ENCODE measurements around the gene MCEE.
A peak's percentile ranks its signal among the peaks of the same experiment; 100 is the strongest.
"Not testable (repeated sequence)": the region's sequence is repeated elsewhere in the genome, so short reads cannot be mapped to it uniquely, and the experiment has no call there.

The MCEE gene

DNA sequence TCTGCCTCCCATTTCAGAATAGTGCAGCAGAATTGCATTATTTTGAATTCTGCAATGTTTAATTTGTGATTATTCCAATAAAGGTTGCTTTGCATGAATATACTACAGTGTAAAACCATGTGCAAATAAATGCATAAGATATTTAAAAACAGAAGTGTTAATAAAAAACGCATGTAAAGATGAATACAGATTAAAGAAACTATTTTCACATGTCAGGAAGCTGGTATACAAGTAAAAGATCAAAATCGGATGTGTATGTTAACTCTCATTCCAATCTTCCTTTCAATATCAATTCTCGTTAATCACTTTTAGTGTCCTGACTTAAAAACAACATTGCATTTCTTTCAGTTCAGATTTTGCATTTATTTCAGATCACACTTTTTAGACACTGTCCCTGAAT lies 3.1 kb downstream of the MCEE start:
- no peak for DNase-seq (ENCODE audit: low read depth in 2 of 2)

DNA sequence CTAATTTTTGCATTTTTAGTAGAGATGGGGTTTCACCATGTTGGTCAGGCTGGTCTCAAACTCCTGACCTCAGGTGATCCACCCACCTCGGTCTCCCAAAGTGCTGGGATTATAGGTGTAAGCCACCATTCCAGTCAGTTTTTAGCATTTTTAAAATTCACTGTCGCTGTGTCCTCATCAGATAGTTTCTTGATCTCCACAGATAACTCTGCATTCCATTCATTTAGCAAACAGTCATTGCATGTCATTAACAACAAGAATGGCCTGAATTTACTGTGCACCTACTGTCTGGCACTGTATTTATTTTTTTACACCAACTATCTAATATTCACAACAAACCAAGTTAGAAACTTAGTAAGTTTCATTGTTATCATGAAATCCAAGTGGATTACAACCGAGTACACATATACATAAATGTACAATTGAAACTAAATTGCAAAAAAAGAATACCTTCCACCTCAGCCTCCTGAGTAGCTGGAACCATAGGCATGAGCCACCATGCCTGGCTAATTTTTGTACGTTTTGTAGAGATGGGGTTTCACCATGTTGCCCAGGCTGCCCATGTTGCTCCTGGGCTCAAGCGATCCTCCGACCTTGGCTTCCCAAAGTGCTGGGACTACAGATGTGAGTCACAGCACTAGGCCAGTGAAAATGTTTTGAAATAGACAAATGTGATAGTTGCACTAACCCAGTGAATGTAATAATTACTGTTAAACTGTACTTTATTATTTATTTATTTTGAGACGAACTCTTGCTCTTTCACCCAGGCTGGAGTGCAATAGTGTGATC lies 4.3 kb downstream of the MCEE start:
- DNase-seq (ENCODE audit: low read depth in 2 of 2) = no peak

DNA sequence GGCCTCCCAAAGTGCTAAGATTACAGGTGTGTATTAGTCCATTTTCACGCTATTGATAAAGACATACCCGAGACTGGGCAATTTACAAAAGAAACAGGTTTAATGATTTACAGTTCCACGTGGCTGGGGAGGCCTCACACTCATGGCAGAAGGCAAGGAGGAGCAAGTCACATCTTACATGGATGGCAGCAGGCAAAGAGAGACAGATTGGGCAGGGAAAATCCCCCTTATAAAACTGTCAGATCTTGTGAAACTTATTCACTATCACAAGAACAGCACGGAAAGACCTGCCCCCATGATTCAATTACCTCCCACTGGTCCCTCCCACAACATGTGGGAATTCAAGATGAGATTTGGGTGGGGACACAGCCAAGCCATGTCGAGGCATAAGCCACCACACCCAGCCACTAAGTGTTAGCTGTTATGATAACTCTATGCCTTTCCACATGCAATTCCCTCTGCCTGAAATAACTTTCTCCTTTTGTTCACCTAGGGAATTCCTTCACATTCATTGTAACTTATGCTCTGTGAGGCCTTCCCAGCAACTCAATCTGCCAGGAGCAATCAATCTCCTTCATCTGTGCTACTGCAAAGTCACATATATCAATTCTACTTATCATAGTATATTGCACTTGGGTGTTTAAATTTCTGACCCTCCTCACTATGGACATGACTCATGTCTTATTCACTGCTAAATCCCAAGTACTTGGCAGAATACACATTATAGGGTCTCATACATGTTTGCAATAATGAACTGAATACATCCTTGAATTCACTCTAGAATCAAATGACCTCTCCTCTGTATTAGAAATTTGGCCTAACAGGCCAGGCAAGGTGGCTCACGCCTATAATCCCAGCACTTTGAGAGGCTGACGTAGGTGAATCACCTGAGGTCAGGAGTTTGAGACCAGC lies 7.4 kb downstream of the MCEE start:
- DNase-seq (ENCODE audit: low read depth in 2 of 2) = no peak

DNA sequence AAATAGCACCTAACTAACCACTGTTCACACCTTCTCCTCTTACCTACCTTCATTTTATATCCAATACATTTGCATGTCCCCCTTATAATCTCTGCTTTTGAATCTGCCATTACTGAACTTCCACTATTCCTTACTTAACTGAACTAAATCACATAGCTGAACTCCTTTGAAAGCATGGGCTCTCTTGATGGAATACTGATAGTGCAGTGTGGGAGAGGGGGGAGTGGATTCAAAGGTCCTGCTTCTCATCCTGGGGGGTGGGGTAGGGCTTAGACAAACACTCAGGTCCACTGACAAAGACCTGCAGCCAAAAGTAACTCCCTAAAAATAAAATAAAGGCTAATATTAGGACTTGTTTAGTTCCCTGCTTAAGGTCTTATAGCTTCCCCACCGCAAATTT lies 8.6 kb downstream of the MCEE start:
- DNase-seq (ENCODE audit: low read depth in 2 of 2) = no peak

DNA sequence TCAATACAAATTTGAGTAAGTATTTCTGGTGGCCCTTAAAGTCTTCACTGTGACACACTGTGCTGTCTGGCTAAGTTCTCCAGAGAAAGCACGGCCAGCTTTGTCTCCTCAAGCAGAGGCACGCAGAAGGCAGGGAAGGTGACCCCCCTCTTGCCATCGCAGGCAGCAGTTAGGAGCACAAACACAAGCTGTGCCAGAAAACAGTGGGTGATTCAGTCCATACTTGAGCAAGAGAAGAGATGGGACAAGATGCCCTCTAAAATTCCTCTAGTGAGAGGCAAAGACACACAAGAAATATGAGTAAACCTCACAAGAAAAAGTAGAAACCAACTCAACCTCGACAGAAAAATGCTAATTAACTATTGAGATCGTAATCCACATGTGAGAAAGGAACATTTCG lies 9.8 kb downstream of the MCEE start:
- DNase-seq (ENCODE audit: low read depth in 2 of 2) = no peak

DNA sequence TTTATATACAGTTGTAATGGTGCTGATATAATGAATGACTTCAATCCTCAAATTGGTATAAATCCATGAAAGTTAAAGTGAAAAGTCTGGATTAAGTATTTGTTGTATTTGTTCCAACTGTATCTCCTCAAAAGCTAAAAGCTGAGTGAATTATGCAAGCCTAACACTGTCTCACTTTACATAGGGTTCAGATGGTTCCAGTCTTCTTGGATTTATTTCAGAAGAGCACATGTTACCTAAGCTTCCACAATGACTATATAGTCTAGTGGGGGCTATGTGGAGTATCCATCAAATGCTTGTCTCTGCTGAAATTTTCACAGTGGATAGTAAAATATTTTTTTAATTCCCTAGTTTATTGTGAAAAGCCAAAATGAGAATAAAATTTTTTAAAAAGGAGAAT lies 13.0 kb downstream of the MCEE start:
- no peak for DNase-seq (ENCODE audit: low read depth in 2 of 2)

DNA sequence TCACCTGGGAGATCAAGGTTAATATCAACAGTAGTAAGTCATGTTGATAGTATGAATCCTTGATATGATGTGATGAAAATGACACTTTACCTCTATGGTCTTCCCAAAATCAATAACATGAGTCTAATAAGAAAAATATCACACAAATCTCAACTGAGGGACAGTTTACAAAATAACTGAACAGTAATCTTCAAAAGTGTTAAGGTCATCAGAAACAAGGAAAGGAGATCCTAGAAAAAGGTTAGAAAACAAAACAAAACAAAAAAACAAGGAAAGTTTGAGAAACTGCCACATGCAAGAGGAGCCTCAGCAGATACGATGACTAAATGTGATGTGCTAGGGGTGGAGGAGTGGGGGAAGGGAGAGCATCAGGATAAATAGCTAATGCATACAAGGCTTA lies 16.2 kb downstream of the MCEE start:
- no peak for DNase-seq (ENCODE audit: low read depth in 2 of 2)

DNA sequence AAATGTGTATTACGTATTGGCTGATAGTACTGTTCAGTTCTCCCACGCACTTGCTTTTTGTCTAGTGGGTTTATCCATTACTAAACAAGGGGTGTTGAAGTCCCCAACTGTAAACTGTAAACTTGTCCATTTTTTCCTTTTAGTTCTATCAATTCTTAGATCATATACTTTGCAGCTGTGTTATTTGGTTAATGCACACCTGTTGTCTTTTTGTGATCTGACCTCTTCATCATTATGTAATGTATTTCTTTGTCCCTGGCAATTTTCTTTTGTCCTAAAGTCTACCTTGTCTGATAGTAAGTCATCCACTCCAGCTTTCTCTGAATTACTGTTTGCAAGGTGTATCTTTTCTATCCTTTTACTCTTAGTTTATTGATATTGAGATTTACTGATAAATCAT lies 21.9 kb downstream of the MCEE start:
- DNase-seq (ENCODE audit: low read depth in 2 of 2) = no peak

DNA sequence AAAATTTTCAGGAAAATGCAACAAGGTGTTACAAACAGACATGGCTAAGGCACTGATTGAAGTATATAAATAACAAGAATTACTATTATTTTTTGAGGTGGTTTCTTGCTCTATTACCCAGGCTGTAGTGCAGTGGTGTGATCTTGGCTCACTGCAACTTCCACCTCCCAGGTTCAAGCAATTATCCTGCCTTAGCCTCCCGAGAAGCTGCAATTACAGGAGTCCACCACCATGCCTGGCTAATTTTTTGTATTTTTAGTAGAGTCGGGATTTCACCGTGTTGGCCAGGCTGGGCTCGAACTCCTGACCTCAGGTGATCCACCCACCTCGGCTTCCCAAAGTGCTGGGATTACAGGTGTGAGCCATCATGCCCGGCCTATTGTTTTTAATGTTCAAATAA lies 23.6 kb downstream of the MCEE start:
- DNase-seq (ENCODE audit: low read depth in 2 of 2) = not testable (repeated sequence)

DNA sequence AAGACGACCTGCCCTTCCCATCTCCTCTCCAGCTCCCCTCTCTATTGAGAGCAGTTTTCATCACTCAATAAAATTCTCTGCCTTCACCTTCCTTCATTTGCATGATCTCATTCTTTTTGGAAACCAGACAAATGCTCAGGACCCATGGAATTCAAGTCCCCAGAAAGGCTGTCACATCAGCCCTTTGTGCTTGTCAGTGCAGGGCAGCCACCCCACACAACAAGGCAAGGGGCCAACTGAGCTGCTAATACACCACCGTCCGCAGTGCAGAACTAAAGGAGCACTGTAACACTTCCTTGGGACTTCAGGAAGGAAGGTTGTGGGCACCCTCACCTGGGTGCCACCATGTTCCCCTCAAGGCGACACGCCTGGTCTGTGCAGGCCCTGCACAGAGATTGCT lies 26.2 kb downstream of the MCEE start:
- DNase-seq (ENCODE audit: low read depth in 2 of 2) = no peak

DNA sequence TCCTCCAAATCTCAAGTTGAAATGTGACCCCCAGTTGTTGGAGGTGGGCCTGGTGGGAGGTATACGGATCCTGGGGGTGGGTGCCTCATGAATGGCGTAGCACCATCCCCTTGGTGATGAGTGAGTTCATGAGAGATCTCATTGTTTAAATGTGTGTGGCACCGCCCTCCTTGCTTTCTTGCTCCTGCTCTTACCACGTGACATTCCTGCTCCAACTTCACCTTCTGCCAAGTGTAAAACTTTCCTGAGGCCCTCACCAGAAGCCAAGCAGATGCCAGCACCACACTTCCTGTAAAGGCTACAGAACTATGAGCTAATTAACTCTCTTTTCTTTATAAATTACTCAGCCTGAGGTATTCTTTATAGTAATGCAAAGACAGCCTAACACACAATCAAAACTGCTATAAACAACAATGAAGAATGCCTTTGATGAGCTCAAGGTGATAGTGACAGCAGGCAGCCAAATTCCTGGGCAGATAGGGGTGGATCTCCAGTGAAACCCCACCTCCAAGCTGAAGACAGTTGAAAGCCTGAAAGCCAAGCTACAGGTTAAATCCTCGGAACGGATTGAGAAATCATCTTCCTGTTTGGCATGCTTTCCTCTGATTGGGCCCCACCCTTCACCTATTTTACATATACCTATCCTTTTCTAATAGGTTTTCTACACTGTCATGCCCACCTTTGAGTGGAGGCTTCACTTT lies 26.9 kb downstream of the MCEE start:
- no peak for DNase-seq (ENCODE audit: low read depth in 2 of 2)

DNA sequence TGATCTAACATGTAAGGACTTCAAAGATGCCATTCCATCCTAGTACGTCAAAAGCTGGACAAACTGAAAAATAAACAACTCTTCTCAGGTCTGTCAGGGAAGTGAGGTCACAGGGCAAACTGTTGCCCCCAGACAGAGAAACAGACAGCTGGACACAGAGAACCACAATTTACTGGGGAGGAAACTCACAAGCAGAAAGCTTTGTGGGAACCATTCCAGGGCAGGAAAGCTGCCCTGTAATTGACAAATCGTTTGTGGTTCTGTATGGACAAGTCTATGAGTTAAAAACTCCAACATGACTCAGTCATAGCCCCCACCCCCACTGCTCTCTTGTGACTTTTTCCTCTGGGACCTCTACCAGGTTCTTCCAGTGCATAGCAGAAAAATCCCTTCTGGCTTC lies 28.4 kb downstream of the MCEE start:
- no peak for DNase-seq (ENCODE audit: low read depth in 2 of 2)

DNA sequence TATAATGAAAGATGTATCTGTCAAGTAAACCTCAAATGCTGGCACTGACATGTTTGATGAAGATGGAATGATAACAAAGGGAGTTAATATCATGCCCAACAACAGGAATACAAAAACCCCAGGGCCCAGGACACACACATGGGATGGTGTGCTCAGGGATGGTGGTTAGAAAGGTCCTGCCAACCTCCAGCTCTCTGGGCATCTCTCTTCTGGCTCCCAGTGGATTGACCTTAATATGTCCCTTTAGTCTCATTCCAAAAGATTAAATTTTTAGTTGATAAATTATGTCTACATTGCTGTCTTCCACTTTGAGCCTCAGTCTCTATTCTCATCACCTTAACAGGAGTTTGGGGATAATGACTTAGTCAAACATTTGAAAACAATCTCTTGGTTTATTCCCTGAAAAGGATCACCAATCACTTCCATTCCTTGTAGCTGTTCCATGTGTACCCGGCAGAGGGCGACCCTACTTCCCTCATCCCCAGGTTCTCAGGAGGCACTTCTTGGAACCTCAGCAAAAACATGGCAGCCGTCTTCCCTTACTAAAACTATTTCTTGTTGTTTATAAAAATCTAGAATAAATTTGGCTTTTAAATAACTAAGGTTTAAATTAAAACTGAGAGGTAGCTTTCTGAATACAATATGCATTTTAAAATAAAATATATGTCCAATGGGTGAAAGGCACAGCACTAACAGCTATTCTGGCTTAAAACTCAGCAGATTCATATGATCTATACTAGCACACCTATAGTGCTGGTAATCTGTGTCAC lies 29.6 kb downstream of the MCEE start:
- DNase-seq (ENCODE audit: low read depth in 2 of 2) = peak in 1 of 2 donors; percentile 38

DNA sequence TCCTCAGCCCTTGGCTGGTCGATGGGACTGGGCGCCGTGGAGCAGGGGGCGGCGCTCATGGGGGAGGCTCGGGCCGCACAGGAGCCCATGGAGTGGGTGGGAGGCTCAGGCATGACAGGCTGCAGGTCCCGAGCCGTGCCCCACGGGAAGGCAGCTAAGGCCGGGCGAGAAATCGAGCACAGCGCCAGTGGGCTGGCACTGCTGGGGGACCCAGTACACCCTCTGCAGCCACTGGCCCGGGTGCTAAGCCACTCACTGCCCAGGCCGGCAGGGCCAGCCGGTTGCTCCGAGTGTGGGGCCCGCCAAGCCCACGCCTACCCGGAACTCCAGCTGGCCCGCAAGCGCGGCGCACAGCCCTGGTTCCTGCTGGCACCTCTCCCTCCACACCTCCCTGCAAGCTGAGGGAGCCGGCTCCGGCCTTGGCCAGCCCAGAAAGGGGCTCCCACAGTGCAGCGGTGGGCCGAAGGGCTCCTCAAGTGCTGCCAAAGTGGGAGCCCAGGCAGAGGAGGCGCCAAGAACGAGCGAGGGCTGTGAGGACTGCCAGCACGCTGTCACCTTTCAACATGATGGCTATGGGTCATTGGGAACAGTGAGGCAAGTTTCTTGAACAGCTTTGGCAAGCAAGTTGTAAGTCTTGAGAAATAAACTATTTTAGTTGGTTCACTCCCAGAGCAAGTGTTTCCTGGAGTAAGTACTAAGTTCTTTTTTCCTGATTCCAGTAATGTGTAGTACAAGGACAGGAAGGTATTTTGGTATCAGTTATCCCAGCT lies 37.4 kb downstream of the MCEE start:
- not testable (repeated sequence) for DNase-seq (ENCODE audit: low read depth in 2 of 2)

DNA sequence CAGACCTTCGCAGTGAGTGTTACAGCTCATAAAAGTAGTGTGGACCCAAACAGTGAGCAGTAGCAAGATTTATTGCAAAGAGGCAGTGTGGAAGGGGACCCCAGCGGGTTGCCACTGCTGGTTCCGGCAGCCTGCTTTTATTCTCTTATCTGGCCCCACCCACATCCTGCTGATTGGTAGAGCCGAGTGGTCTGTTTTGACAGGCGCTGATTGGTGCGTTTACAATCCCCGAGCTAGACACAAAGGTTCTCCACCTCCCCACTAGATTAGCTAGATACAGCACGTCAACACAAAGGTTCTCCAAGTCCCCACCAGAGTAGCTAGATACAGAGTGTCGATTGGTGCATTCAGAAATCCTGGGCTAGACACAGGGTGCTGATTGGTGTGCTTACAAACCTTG lies 38.2 kb downstream of the MCEE start:
- DNase-seq (ENCODE audit: low read depth in 2 of 2) = not testable (repeated sequence)

DNA sequence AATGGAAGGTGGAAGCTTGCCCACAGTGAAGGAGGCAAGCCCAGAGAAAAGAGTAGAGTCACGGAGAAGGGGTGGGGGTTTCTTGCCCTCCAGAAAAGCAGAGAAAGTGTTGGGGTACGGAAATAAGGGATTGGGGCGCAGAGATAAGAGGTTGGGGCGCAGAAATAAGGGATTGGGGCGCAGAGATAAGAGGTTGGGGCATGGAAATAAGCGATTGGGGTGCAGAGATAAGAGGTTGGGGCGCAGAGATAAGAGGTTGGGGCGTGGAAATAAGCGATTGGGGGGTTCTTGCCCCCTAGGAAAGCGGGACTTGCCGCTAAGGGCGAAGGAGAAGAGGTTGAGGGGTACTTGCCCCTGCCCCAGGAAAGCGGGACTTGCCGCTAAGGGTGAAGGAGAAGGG lies 40.6 kb downstream of the MCEE start:
- DNase-seq (ENCODE audit: low read depth in 2 of 2) = not testable (repeated sequence)

DNA sequence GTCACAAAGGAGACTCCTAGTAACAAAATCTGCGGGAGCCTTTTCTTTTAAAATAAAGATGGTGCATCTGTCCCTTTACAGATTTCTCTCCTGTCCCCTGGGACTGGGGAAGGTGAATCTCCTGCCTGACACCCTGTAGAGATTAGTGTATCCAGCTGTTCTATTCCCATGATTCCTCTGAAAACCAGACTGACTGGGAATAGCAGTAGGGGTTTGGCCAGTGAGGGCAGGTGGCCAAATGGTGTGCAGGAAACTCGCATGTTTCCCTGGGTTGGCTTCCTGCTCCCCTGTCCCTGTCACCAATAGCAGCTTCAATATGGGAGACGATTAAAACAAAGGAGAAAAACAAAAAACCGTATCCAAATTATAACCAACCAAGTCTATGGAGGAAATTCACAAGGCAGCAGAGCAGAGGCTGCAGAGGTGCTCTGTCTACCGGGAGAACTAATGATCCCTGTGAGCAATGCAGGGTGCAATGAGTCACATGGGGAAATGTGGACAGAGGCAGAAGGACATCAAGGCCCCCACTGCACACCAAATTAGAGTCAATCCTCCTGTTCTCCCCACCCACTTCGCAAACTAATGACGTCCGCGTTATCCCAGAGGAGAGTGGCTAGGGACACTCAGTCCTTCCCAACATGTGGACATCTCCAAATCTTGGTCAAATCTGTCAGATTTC lies 44.6 kb downstream of the MCEE start:
- not testable (repeated sequence) for DNase-seq (ENCODE audit: low read depth in 2 of 2)

DNA sequence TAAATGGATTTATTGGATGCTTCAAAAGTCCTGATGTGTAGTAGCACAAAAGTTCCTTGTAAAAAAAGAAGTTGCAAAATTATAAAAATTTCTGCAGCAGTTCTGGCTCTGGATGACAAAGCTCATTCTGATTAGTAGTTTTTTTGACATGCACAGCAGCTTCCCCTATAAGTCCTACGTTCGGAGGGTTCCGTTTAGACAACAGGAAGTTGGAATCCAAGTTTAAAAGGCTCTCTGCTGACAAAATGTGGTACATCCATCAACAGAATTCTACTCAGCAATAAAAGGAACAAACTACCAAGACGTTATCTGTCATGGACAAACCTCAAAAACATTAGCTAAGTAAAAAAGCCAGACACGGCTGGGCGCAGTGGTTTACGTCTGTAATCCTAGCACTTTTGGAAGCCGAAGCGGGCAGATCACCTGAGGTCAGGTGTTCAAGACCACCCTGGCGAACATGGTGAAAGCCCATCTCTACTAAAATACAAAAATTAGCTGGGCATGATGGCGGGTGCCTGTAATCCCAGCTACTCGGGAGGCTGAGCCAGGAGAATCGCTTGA lies 46.2 kb downstream of the MCEE start:
- not testable (repeated sequence) for DNase-seq (ENCODE audit: low read depth in 2 of 2)

DNA sequence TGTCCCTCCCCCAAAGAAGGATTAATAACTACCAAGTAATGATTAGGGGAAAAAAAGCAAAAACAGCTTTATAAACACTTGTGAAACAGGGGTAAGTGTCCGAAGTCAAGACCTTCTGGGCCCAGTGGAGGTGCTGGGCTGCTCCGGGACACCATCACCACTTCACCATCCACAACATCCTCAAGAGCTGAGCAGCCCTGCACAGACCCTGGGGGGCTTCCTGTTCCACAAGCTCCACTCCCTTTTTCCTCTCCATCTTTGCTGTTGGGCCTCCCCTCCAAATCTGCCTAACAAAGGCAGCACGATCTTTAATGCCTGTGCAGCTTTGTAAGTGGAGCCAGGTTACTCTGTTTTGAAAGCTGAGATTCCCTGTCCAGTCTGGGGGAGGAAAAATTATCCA lies 46.7 kb downstream of the MCEE start:
- DNase-seq (ENCODE audit: low read depth in 2 of 2) = not testable (repeated sequence)

All from stimulated activated CD4-positive, alpha-beta T cell treated with anti-CD3 and anti-CD28 coated beads, Interleukin-15, amount 100 ng/mL, for 48 hours (primary cell).